Activated T-cell treated with anti-CD3 and anti-CD28 coated beads, Interleukin-2, amount 50 U/mL, for 48 hours (primary cell): ENCODE data around the gene ZIC4.

ENCODE experiments used
- DNase-seq, 2 experiments: peaks; one replicate each; pipeline ENCODE4 v3.0.0-alpha.2; 2020

Gene ZIC4

DNA sequence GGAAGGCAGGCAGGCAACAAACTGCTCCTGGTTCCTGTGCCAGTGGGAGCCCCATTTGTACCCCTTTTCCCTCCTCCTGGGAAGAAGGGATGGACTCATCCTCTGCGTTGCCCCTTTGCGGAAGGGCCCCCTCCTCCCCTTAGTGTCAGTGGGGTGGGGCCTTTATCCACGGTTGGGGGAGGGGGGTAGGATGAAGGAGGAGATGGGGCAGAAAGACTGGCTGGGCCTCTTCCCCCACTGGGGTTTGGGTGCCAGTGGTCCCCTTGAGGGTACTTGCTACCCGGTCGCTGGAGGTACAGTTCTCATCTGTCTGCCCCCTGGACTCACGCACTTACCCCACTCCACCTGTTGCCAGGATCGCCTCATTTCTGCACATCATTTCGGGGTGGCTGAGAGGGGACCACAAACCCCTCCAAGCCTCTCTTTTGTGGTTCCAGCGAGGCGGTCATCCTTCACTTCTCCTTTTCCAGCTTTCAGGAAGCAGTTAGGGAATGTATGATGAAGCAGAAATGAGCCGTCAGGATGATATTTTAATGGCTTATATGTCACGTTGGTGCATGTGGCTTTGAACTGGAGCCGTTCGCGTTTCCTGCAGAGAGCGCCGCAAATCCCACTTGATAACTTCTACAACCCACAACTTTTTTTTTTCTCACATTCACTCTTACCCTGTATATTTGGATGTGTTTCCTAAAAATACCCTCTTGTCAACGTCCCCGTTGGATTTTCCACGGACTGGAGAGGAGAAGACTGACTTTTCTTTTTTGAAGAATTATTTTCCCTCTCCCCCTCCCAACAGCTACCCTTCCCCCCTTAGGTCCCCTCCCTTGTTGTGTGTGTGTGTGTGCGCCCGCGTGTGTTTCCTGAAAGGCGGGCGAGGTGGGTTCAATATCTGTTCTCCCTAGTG, at the start of gene ZIC4:
Gene ZIC4, minus strand, starts transcription at position 516 of the 904 bp plus-strand sequence. CDS start 3,746 bp downstream, outside the sequence.
- DNase-seq, result no peak

DNA sequence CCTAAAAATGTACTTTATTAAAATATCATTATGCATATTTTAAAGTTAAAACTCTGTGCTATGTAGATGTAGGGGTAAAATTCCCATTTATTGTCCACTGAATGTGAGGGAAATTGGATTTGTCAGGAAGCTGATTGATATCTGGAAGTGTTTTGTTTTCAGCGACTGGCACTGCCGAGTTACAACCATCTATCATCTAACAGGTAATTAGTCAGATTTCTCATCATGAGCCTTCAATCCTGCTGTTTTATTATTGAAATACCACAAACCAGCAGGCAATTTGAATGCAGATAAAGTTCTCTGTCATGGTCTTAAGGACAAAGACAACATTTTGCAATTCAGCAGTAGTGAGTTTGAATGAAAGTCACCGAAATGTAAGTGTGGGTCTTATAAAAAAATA, 43.3 kb upstream of the ZIC4 start:
- no peak for DNase-seq

DNA sequence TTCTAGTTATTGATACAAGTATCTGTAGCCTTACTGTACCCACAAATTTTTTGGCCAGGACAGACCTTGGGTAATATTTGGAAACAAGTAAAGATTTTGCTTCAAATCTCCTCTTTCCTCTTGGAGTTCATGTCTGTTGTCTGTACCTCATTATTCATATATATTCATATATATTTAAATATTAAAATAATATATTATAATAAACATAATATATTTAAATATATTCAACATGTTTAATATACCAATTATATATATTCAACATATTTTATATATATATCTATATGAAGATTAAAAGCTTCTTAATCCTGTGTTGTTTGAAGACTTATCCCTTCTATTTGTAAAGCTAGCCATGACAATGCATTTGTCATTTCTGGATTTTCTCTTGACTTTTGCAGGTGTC, 40.9 kb upstream of the ZIC4 start:
- DNase-seq, result no peak

DNA sequence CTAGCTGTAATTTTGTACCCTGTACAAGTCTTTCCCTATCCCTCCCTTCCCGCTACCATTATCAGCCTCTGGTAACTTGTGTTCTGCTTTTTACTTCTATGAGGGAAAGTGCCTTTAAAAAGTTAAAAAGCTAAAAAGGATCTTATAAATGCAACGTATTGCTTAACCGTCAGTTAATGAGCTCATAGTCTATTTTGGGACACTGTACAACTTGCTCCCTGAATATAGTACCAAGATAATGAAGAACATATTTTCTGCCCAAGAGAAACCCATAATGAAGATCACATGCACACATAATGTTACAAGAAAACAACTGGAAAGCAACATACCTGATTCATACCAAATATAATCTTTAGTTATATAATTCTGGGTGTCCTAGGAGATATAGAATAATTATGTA, 25.4 kb upstream of the ZIC4 start:
- no peak for DNase-seq

DNA sequence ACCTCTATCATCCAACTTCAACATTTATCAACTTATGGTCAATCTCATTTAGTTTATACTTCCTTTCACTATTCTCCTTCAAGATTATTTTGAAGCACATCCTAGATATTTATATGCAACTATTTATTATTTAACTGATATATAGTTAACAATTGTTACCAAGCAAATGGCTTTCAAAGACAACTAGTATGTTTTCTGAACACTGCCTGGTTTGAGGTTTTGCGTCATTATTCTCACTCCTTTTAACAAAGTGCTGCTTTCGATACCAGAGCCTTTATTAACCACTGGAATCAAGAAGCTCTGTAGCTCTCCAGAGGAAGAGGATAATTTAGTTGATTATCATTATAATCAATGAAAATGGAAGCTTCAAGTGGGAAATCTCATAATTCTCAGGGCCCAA, 22.4 kb upstream of the ZIC4 start:
- DNase-seq, result no peak

DNA sequence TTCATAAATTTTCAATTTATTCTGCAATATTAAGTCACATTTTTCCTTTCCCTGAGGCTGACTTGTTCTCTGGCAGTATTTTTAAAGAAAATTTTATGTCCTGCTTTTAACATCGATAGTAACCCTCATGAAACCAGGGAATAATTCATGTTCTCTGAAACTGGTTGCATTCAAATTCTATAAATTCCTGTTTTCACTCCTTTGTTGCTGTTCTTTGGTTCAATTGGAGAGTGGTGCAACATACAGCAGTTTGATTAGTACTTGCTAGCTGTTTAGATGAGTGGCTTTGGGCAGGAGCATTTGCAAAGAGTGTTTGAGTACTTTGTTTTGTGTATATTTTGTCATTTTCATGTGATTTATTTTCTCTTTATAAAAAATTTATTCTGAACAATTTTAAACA, 22.0 kb upstream of the ZIC4 start:
- DNase-seq, result no peak

DNA sequence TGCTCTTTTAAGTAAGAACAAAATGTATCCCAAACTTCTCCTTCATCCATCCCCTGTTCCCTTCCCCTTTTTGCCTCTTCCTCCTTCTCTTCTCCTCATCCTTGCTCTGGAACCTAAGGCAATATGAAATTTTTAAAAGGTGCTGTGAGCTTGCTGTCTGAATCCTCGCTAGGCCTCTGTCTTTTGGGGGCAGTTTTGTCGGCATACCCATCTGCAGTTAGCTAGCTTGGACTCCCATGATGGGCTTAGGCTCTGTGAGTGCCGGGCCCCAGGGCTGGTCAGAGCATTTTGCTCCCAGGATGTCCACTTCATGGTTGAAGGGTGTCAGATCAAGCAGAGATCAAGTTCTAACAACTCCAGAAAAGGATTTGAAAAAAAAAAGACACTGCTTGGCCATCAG, 21.4 kb upstream of the ZIC4 start:
- DNase-seq, result no peak

DNA sequence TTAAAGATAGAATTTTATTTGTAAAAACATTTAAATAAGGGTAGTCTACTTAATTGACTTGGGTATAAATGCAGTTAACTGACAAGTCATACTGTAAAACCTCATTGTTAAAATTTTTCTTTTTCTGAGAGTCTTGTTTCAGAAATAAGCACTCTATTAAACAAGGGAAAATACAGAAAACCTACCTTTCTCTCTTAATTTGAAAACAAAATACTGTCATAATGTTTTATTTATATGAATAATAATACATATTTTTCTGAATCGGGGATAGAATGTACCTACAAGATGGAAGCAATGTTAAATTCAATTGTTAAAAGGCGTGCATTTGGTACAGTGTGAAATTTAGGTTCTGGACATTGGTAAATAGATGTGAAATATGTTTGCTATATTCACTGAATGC, 20.6 kb upstream of the ZIC4 start:
- DNase-seq, result no peak

DNA sequence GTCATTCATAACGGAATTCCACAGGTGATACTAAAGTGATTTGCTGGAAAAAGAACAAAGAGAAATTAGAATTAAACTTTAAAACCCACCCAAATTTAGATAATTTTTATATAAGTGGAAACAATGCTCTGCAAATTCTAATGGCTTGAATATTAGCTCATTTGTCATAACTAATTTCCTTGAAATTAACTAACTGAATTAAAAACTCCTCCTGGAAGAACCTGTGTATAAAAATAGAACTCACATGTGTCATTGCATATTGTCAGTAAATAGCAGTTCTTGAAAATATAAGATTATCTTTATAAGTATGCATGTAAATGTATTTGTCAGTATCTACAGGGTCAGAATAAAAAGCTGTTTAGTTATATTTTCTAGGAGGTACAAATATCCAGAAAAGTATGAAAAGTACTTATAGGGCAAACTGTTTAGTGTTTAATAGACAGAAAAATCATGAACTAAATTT, 19.1 kb upstream of the ZIC4 start:
- DNase-seq, result no peak

DNA sequence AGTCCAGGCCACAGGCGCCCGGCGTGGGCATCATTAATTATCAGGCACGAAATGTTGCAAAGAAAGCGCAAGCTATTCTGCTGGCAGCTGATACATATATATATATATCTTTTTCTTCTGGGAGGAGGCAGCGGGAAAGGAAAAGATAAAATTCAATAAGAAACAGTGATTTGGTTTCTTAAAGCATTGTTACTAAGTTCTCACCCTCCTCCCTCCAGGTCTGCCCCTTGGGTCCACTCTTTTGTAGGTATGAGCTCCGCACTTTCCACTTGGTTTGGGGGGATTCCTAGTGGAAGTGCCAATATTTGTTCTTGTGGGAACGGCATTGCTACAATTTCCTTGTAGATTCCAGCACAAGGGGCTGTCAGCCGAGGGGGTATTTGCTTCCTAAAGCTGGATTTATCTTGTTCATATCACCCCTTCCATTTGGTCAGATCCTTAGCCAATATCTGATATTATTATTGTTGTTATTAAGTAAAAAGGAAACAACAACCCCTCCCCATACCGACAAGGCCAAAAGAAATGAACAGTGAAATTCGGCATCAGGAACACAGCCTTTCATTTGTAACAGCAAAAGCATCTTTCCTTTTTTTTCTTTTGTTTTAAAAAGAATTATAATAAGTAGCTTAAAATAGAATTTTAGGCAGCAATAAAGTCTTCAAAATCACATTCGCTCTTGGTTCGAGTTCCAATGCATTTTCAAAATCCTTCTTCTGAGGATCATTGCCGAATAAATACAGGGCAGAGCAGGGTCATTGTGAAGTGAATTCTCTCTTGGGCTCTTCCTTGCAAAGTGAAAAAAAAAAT, 18.4 kb upstream of the ZIC4 start:
- DNase-seq, result no peak

DNA sequence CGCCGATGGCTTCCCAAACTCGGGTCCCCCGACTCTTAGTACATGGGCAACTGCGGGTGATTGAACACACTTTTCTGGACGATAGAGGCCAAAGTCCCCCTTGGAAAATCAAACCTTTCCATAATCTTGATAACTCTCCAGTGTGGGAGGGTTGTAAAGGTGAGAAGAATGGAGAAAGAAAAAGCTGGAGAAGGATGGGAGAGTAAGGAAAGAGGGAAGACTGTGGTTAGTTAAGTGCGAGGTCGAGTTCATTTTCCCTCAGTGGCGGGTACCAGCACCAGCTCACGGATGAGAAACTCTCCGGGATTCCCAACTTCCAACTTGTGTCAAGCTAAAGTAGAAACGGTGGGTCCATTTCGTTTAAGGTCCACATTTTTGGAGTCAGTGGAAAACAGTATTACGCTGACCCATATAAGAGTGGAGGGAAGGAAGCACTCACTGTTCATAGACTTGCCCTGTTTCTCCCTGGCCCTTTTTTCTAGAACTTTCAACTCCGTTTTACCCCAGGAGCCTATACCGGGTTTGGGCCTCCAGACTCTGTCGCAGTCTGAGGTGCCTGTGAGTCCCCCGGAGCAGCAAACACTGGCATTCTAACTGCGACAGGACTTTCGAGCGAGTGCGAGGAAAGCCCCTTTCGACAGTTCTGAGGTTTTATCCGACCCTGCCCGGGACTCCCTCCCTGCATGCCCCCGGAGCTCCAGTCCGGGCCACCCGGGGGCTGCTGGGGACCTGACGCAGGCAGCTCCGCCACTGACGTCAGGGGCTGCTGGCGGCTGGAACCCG, 17.6 kb upstream of the ZIC4 start:
- no peak for DNase-seq

DNA sequence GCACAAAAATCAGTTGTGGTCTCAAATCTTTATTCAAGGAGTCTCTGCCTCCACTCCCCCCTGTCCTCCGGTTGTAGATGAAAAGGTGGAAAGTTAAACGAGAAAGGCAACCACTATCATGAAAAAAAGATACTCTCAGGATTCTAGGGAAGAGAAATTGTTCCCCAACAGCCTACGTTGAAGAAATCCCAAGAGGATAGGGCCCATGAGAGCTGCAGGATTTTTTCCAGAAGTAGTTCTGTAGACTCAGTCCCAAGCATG, 17.1 kb upstream of the ZIC4 start:
- no peak for DNase-seq

DNA sequence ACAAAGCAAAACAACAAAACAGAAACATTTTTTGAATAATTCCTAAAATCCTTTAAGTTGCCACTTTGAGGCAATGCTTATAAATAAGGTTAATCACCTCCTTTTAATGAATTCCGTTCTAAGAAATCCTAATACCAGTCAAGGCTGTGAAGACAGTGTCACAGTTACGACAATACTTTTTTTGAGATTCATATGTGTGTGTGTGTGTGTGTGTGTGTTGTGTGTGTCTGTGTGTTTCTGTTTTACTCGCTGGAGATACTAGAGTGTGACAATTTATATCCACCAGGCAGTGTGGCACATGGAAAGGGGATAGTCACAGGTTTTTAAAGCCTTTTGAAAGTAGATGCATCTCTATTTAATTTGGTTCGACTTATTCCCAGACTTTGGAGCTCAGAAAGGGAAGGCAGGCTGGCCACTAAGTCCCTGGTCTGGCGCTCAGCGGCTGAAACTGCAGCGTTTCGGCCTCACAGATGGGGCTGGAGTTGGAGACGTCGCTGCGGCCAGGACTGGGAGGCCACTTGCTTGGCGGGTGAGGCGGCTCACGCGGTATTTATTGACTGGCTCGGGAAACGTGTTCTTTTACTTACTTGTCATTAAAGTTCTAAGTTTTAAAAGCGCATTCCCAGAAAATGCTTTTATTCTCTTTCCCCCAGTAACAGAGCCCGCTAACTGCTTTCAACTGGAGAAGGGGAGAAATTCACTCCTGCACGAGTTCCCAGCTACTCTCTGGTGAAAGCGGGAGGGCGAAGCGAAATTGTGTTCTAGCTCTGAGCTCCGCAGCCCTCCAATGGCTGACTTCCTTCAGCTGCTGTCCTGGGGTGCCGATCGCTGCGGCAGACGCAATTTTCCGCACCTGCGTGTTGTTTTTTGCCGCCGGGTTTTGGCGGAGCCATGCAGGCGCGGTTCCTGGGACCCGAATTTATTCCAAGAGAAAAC, 16.5 kb upstream of the ZIC4 start:
- no peak for DNase-seq

DNA sequence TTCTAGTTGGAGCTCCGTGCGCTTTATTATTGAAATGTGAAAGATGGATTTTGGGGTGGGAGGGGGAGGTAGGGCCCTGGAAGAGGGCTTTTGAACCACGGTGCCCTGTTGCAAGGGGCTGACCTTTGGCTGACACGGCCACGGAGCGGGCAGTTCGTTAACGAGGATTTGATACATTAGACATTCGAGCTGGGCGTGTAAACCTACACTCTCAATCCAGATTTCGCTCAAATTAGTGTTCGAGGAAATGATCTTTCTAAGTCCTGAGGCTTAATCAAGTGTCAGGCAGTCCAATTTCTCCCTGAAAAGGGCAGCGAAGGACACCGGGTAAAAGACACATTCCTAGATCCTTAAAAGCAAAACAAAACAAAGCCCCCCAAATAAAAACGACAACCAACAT, 15.9 kb upstream of the ZIC4 start:
- DNase-seq, result no peak

DNA sequence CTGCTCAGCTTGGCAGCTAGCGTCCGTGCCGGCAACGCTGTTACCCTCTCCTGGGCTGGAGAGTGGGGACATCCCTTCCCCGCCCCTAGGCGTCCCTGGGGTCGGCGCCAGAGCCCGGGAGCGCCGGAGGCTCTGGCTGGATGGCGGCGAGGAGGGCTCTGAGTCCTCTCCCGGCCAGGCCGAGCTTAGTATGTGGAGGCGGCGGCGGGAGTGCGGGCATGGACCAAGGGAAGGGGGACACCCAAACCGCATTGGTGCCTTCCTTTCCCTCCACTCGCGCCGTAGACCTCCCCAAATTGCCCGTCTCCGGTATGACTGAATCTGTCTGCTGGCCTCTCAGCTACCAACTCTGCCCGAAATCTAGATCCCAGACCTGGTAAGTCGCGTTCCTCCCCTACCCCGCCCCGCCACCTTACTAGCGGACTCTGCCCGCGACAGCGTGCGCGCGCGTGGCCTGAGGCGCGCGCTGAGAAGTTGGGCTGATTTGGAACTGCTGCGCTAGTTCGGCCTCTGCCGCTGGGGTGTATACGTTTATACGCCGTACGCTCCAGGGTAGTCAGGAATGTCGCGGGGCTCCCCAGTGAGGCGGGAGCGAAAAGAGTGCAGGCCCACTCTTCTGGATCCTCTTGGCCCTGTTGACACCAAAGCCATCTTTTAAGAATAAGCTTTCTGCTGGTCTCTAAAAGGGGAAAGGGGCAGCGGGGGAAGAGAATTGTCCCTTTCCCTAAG, 15.0 kb upstream of the ZIC4 start:
- DNase-seq, result no peak

DNA sequence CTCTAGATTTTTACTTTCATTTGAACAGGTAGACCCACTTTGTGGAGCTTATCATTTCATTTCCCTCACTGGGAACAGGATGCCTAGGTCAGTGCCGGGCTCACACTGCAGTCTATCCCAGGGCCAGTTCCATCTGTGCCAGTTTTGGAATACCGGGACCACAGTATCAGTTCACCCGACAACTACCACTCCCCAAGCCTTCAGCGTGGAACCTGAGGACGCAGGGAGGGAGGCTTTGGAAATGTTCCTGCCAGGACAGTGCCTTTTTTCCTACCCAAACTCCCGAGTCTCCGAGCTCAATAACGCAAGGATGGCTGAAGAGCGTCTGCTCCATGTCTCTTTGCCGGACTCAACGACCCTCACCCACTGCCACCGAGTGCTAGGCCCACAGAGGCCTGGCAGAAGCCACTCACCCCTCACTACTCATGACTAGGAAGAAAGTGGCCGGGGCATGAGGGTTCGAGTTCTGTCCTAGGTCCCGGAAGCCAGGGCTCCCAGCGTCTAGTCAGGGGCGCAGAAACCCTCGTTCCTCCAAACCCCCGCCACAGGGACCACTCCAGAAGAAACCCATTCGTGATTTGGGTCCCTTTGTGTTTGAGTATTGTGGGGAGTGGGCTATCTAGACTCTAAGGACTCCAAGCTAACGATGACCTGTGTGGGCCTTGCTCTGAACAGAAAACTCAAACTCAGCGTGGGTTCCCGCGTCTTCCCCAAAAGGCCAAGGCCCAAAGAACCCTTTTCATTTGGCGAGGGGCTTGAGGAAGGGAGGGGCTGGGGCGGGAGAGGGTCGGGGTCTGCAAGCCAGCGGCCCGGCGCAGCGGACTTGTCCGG, 14.2 kb upstream of the ZIC4 start:
- DNase-seq, result no peak

DNA sequence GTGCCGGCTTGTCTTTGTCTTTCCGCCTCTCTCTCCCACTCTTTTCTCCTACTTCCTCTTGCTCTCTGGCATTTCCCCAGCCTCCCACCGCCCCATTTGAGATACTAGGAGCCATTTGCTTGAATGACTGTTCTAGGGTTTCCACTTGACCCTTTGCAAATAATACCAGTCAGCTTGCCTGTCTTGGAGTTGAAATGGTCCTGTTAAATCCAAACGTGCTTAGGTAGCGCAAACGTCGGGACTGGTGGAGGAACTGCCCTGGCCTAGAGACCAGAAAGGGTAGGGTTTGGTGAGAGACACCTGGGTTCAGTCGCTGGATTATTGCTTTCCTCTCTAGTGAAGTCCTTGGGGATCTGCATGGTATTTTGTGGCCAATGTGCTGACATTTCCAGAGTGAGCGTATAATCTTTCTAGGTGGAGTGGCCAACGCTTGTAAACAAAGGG, 13.5 kb upstream of the ZIC4 start:
- no peak for DNase-seq

DNA sequence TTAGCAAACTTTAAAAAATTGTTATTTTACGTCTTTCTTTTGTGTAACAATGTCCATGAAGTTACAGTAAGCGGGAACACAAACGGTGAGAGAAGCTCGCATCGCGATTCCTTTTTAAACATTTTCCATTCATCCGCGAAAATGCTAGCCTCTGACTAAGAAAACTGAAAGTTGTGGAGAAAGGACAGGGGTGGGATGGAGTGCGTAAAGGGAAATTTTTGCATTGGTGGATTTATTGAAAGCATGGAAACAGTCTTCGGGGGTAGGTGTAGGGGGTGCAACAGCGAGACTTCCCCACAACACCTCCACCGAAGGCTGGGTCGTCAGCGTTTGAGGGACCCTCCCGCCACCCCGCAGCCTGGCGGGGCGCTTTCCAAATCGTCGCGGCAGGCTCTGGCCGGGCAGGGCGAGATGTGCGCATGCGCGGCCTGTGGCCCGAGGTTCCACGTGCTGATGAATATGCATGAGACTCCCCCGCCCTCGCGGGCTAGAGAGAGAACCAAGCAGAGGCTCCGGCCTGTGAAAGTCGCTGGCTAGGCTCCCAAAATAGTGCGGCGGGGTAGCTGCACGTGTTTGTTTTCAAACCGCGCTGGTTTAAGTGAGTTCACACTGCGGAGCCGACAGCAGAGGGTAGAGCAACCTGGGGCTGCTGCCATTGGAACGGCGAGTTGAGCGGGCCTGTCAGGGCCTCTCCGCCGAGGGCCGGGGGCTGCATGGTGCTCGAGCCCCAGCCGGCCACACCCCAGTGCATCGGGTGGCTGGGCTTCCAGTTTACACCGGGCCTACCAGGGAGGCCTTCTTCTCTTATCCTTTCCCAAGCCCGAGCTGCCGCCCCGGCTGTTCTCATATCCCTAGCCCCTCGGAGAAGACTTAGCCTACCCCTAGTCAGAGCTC, 12.7 kb upstream of the ZIC4 start:
- DNase-seq, result no peak

DNA sequence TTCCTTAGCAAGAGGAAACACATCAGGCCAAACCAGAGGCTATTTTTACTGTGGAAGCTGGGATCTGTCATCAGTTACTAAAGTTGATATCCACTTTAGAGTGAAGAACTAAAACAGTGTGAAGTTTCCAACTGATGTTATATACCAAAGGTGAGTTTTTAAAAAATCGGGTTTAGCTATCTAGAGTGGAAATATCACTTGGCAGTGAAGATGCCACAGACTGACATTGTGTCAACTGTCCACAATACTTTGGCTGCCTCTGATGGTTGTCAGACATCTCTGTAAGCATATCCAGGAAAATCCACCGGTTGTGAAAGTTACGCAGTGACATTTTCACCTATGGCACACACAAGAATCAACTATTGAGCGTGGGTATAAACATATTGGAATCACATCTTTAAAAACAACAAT, 12.0 kb upstream of the ZIC4 start:
- DNase-seq, result no peak
